Measurements from ENCODE around the gene DNAAF6.

DNA sequence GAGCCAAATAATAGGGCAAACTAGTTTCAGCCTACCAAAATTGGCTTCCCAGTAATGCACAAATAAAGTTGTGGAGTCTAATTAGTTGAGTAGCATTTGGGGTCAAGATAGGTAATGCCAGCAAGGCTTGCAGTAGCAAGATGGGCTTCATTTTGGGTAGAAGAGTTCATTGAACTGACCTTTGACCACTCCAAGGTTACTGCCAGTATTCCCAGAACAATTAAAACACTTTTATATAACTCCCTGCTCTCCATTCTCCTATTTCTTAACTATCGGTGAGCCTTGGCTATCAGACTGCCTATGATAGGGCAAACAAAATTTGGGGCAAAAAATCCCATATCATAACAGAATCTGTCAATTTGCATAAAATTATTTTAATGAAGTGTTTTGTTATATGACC is 7.1 kb downstream of the DNAAF6 start:
- TF ChIP-seq, protein P1, sequence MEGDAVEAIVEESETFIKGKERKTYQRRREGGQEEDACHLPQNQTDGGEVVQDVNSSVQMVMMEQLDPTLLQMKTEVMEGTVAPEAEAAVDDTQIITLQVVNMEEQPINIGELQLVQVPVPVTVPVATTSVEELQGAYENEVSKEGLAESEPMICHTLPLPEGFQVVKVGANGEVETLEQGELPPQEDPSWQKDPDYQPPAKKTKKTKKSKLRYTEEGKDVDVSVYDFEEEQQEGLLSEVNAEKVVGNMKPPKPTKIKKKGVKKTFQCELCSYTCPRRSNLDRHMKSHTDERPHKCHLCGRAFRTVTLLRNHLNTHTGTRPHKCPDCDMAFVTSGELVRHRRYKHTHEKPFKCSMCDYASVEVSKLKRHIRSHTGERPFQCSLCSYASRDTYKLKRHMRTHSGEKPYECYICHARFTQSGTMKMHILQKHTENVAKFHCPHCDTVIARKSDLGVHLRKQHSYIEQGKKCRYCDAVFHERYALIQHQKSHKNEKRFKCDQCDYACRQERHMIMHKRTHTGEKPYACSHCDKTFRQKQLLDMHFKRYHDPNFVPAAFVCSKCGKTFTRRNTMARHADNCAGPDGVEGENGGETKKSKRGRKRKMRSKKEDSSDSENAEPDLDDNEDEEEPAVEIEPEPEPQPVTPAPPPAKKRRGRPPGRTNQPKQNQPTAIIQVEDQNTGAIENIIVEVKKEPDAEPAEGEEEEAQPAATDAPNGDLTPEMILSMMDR (IDR thresholded peaks at IDR 0.05) = no peak
- TF ChIP-seq POLR2A (IDR thresholded peaks at IDR 0.05) = no peak

Data from stomach (tissue), 4 donors.